A673 (cell line): Measurements from ENCODE around the gene PHACTR3.

Experiments
- EZH2 ChIP-seq: fragments of 200-600 bp; sonication (generic); IDR thresholded peaks from 2 replicates; pipeline ENCODE4 v1.6.1; 2017; ENCODE audit warnings: borderline replicate concordance, low read depth, mild to moderate bottlenecking, mixed read lengths, antibody characterized with exemption, low read length; ENCODE audit not compliant: poor library complexity, severe bottlenecking
- TF ChIP-seq, protein P1 (sequence below): fragments of 300-800, 200-600 bp; sonication (generic); conservative IDR thresholded peaks from 2 replicates; pipeline ENCODE4 v1.5.1; 2017; ENCODE audit warnings: low read depth, mild to moderate bottlenecking, antibody characterized with exemption, low read length, moderate library complexity, mixed read lengths

DNA sequence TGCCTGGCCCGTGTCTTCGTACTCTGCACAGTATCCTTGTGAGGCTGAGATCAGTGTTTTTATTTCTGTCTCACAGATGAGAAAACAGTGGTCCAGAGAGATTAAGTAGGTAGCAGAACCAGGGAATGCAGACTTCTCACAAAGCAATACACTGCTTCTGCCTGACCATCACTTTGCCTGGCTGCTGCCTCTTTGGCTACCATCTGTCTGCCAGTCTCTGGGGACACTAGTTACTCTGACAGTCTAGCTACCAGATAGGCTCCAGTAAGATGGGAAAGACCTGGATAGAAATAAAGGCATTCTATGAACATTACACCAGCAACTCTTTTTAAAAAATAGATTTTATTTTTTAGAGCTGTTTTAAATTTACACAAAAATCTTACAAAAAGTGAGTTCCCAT is 96.9 kb downstream of the PHACTR3 start:
- TF ChIP-seq, protein P1, sequence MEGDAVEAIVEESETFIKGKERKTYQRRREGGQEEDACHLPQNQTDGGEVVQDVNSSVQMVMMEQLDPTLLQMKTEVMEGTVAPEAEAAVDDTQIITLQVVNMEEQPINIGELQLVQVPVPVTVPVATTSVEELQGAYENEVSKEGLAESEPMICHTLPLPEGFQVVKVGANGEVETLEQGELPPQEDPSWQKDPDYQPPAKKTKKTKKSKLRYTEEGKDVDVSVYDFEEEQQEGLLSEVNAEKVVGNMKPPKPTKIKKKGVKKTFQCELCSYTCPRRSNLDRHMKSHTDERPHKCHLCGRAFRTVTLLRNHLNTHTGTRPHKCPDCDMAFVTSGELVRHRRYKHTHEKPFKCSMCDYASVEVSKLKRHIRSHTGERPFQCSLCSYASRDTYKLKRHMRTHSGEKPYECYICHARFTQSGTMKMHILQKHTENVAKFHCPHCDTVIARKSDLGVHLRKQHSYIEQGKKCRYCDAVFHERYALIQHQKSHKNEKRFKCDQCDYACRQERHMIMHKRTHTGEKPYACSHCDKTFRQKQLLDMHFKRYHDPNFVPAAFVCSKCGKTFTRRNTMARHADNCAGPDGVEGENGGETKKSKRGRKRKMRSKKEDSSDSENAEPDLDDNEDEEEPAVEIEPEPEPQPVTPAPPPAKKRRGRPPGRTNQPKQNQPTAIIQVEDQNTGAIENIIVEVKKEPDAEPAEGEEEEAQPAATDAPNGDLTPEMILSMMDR = no peak
- no peak for TF ChIP-seq EZH2
